ENCODE measurements around the gene SIL1. TPM values are rescaled to one million over a fixed set of nuclear protein-coding genes. Genes with fewer than 3 reads are reported as not detected.
"Not testable (repeated sequence)": the region's sequence is repeated elsewhere in the genome, so short reads cannot be mapped to it uniquely, and the experiment has no call there.

Gene SIL1
- total RNA-seq, 1 experiment from 2014 or later: 114 TPM

GRCh38 chr5:139182528-139183296 lies 15.5 kb downstream of the SIL1 start:
- DNase-seq (ENCODE audit: unreplicated experiment): no peak
- H3K27ac Mint-ChIP-seq (ENCODE audit: low read depth, unreplicated experiment): no peak overlapping the region
- CTCF ChIA-PET: no interaction called here
- H3K4me1 Mint-ChIP-seq (ENCODE audit: insufficient read depth, unreplicated experiment): peaks cover 51% of the 10 kb centered on the region
- H3K27me3 Mint-ChIP-seq (ENCODE audit: insufficient read depth, unreplicated experiment): no peaks in the 10 kb centered on the region
- POLR2A ChIA-PET: interaction anchor here (0.9 to 2.2 kb wide), 2 partner anchors 13 to 16 kb away, joined by 3 to 7 read pairs; partner anchors contain the start of gene SIL1
- no peak overlapping the region for H3K4me3 Mint-ChIP-seq (ENCODE audit: unreplicated experiment)
- H3K36me3 Mint-ChIP-seq (ENCODE audit: insufficient read depth, unreplicated experiment): peaks cover 16% of the 10 kb centered on the region
- no peaks in the 10 kb centered on the region for H3K9me3 Mint-ChIP-seq (ENCODE audit: unreplicated experiment)
- no peak for TF ChIP-seq CTCF (IDR thresholded peaks at IDR 0.05; ENCODE audit: unreplicated experiment)
- no TSS peak for BruUV-seq (replicated peaks)
- intact Hi-C loops (cut with micrococcal nuclease): no loop called here

GRCh38 chr5:139181835-139182452 lies 16.2 kb downstream of the SIL1 start:
- Mint-ChIP-seq H3K4me3 (ENCODE audit: unreplicated experiment) (no peak overlapping the region), H3K27me3 (ENCODE audit: insufficient read depth, unreplicated experiment) (no peaks in the 10 kb centered on the region), H3K36me3 (ENCODE audit: insufficient read depth, unreplicated experiment) (peaks cover 12% of the 10 kb centered on the region), H3K27ac (ENCODE audit: low read depth, unreplicated experiment) (no peak overlapping the region), H3K9me3 (ENCODE audit: unreplicated experiment) (no peaks in the 10 kb centered on the region), H3K4me1 (ENCODE audit: insufficient read depth, unreplicated experiment) (peaks cover 54% of the 10 kb centered on the region)
- ChIA-PET POLR2A (interaction anchor here (0.9 to 2.2 kb wide), 2 partner anchors 13 to 17 kb away, joined by 3 to 7 read pairs; partner anchors contain the start of gene SIL1), CTCF (no interaction called here)
- no TSS peak for BruUV-seq (replicated peaks)
- TF ChIP-seq CTCF (IDR thresholded peaks at IDR 0.05; ENCODE audit: unreplicated experiment): no peak
- intact Hi-C loops (cut with micrococcal nuclease): no loop called here
- DNase-seq (ENCODE audit: unreplicated experiment): peak; percentile 81

GRCh38 chr5:139181322-139181730 lies 16.8 kb downstream of the SIL1 start:
- Mint-ChIP-seq H3K27me3 (ENCODE audit: insufficient read depth, unreplicated experiment) (no peaks in the 10 kb centered on the region), H3K4me3 (ENCODE audit: unreplicated experiment) (no peak overlapping the region), H3K36me3 (ENCODE audit: insufficient read depth, unreplicated experiment) (peaks cover 12% of the 10 kb centered on the region), H3K27ac (ENCODE audit: low read depth, unreplicated experiment) (no peak overlapping the region), H3K4me1 (ENCODE audit: insufficient read depth, unreplicated experiment) (peaks cover 54% of the 10 kb centered on the region), H3K9me3 (ENCODE audit: unreplicated experiment) (no peaks in the 10 kb centered on the region)
- intact Hi-C loops (cut with micrococcal nuclease): no loop called here
- no peak for DNase-seq (ENCODE audit: unreplicated experiment)
- CTCF ChIA-PET: no interaction called here
- POLR2A ChIA-PET: no interaction called here
- BruUV-seq (replicated peaks): no TSS peak
- no peak for TF ChIP-seq CTCF (IDR thresholded peaks at IDR 0.05; ENCODE audit: unreplicated experiment)

GRCh38 chr5:139180850-139181249 lies 17.3 kb downstream of the SIL1 start:
- TF ChIP-seq CTCF (IDR thresholded peaks at IDR 0.05; ENCODE audit: unreplicated experiment): no peak
- Mint-ChIP-seq H3K4me3 (ENCODE audit: unreplicated experiment) (no peak overlapping the region), H3K9me3 (ENCODE audit: unreplicated experiment) (no peaks in the 10 kb centered on the region), H3K27me3 (ENCODE audit: insufficient read depth, unreplicated experiment) (no peaks in the 10 kb centered on the region), H3K27ac (ENCODE audit: low read depth, unreplicated experiment) (no peak overlapping the region), H3K36me3 (ENCODE audit: insufficient read depth, unreplicated experiment) (peaks cover 12% of the 10 kb centered on the region), H3K4me1 (ENCODE audit: insufficient read depth, unreplicated experiment) (peaks cover 54% of the 10 kb centered on the region)
- POLR2A ChIA-PET: interaction anchor here (0.6 to 3.2 kb wide), 6 partner anchors 13 to 455 kb away, joined by 3 to 11 read pairs (median 3); partner anchors contain the start of gene SIL1
- intact Hi-C loops (cut with micrococcal nuclease): no loop called here
- CTCF ChIA-PET: interaction anchor here (0.6 kb wide), 1 partner anchor 67 kb away, joined by 3 read pairs; no protein-coding TSS in a partner anchor
- BruUV-seq (replicated peaks): no TSS peak
- DNase-seq (ENCODE audit: unreplicated experiment): no peak

- H3K27ac Mint-ChIP-seq (ENCODE audit: low read depth, unreplicated experiment): peak overlapping the region; percentile 63
- H3K27me3 Mint-ChIP-seq (ENCODE audit: insufficient read depth, unreplicated experiment); H3K4me3 Mint-ChIP-seq (ENCODE audit: unreplicated experiment): not testable (repeated sequence)
These were observed 18.2 kb downstream of the SIL1 start for GRCh38 chr5:139179778-139180513.

More at GRCh38 chr5:139179778-139180513, 18.2 kb downstream of the SIL1 start:
- ChIA-PET CTCF (interaction anchor here (0.6 kb wide), 1 partner anchor 68 kb away, joined by 3 read pairs; no protein-coding TSS in a partner anchor), POLR2A (interaction anchor here (0.6 to 3.2 kb wide), 15 partner anchors 9 to 454 kb away, joined by 3 to 24 read pairs (median 4); partner anchors contain the start of genes MATR3 and SIL1)
- DNase-seq (ENCODE audit: unreplicated experiment); H3K9me3 Mint-ChIP-seq (ENCODE audit: unreplicated experiment); BruUV-seq (replicated peaks); intact Hi-C loops (cut with micrococcal nuclease): not testable (repeated sequence)
- H3K36me3 Mint-ChIP-seq (ENCODE audit: insufficient read depth, unreplicated experiment): peaks cover 12% of the 10 kb centered on the region
- H3K4me1 Mint-ChIP-seq (ENCODE audit: insufficient read depth, unreplicated experiment): peaks cover 54% of the 10 kb centered on the region

Measured in MCF 10A (cell line).